Measurements from ENCODE around the gene MYO15A.

DNA sequence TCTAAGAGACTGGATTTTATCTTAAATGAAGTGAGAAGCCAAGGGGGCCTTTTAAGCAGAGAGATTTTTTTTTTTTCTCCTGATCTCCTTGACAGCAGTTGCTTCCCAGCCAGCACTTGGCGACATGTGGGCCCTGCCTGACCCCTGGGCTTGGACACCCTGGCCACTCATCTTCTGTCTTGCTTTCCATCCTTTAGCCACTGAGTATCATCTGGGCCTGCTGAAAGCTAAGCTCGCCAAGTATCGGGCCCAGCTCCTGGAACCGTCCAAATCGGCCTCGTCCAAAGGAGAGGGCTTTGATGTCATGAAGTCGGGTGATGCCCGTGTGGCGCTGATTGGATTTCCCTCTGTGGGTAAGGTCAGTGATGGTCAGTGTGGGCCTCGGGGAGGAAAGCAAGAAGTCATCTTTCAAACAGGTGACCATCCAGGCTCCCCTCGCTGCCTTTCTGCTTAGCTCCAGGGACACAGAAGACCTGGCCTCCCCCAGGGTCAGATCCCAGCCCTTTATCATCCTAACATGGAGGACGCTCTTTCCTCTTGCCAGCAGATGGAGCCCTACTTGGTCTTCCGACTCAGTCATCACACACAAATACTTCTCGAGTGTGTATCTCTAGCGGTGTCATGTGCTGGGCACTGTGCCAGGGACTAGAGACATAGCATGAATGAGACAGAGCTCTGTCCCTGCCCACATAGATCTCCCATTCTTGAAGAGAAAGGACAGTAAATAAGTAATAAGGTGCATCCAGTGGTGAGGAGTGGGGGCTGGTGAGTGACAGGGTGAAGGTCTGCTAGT, 14.7 kb upstream of the MYO15A start:
- TF ChIP-seq POLR2A (IDR thresholded peaks at IDR 0.05; ENCODE audit: low read length) (no peak), GATA1 (IDR thresholded peaks at IDR 0.05; ENCODE audit: low read depth, low read length) (no peak)

All from erythroblast (primary cell).